Smooth muscle cell (in vitro differentiated cells): ENCODE measurements around the gene VPS4B. TPM values are rescaled to one million over a fixed set of nuclear protein-coding genes. Genes with fewer than 3 reads are reported as not detected.

ENCODE experiments used
- DNase-seq: peaks from one replicate; lab custom pipeline; 2025; ENCODE audit not compliant: unreplicated experiment; lab: John Stamatoyannopoulos, UW
- H2AFZ ChIP-seq: fragments of 200-600 bp; sonication (generic); 2 replicates; pipeline ENCODE4 v1.6.0; 2016; ENCODE audit warnings: antibody characterized with exemption, low read depth, mild to moderate bottlenecking
- H3F3A ChIP-seq: fragments of 200-600 bp; sonication (generic); 2 replicates; pipeline ENCODE4 v1.6.0; 2017; ENCODE audit warnings: antibody characterized with exemption, low read depth
- H3K27ac ChIP-seq: fragments of 200-600 bp; sonication (generic); 2 replicates; pipeline ENCODE4 v1.5.1; 2016; ENCODE audit warnings: low read depth, mild to moderate bottlenecking
- H3K27me3 ChIP-seq: fragments of 200-600 bp; sonication (generic); 2 replicates; pipeline ENCODE4 v1.6.1; 2016; ENCODE audit warnings: low read depth, mild to moderate bottlenecking
- H3K36me3 ChIP-seq: fragments of 200-600 bp; sonication (generic); 2 replicates; pipeline ENCODE4 v1.5.1; 2016; ENCODE audit warnings: low read depth
- H3K4me1 ChIP-seq: fragments of 200-600 bp; sonication (generic); 2 replicates; pipeline ENCODE4 v1.5.1; 2016; ENCODE audit warnings: low read depth
- H3K4me2 ChIP-seq: fragments of 200-600 bp; sonication (generic); 2 replicates; pipeline ENCODE4 v1.6.0; 2016; ENCODE audit warnings: mild to moderate bottlenecking
- H3K4me3 ChIP-seq: fragments of 200-600 bp; sonication (generic); 2 replicates; pipeline ENCODE4 v1.5.1; 2016; ENCODE audit warnings: mild to moderate bottlenecking
- H3K79me2 ChIP-seq: fragments of 200-600 bp; sonication (generic); 2 replicates; pipeline ENCODE4 v1.6.0; 2016; ENCODE audit warnings: low read depth, mild to moderate bottlenecking
- H3K9ac ChIP-seq: fragments of 200-600 bp; sonication (generic); 2 replicates; pipeline ENCODE4 v1.6.0; 2016; ENCODE audit warnings: low read depth
- H3K9me3 ChIP-seq: fragments of 200-600 bp; sonication (generic); replicated peaks from 2 replicates; pipeline ENCODE4 v1.5.1; 2016; ENCODE audit warnings: low read depth
- H4K20me1 ChIP-seq: fragments of 200-600 bp; sonication (generic); 2 replicates; pipeline ENCODE4 v1.6.0; 2016; ENCODE audit warnings: low read depth
- CTCF ChIP-seq: fragments of 200-600 bp; sonication (generic); IDR thresholded peaks from 2 replicates; pipeline ENCODE4 v1.5.1; 2017; ENCODE audit warnings: borderline replicate concordance, mild to moderate bottlenecking, antibody characterized with exemption; ENCODE audit not compliant: insufficient read depth, poor library complexity, severe bottlenecking
- WGBS: methylation state at CpG from one replicate; pipeline ENCODE4 v1.1.7; 2016; ENCODE audit warnings: low lambda C conversion rate; 5-methylcytosine and 5-hydroxymethylcytosine counted together
- polyA plus RNA-seq: library from polyadenylated mRNA; unstranded; fragments of >200 nt; fragmentation: Nextera tagmentation; extraction: Ambion mirVana; gene quantifications from 2 replicates; pipeline ENCODE4 v1.2.1, GENCODE V29; 2016
- total RNA-seq: library from RNA; depleted of rRNA; stranded (reverse); fragments of >200 nt; gene quantifications from 2 replicates; pipeline ENCODE4 v1.2.3, GENCODE V29; 2014

Gene VPS4B
- total and polyA plus RNA-seq, 2 experiments from 2014 or later = 21.3 to 37.4 TPM

GRCh38 chr18:63342206-63342605, 80.1 kb downstream of the VPS4B start:
- H3K9ac ChIP-seq = no peak overlapping the region
- peaks cover 8% of the 10 kb centered on the region for H3K36me3 ChIP-seq
- H3K27ac ChIP-seq = no peak overlapping the region
- peak; percentile 36 for TF ChIP-seq CTCF
- no peaks in the 10 kb centered on the region for H3K4me1 ChIP-seq
- H3K27me3 ChIP-seq = no peaks in the 10 kb centered on the region
- H3F3A ChIP-seq = no peaks in the 10 kb centered on the region
- no peaks in the 10 kb centered on the region for H3K79me2 ChIP-seq
- no peak overlapping the region for H3K4me3 ChIP-seq
- no peaks in the 10 kb centered on the region for H3K9me3 ChIP-seq
- H4K20me1 ChIP-seq = peaks cover 9% of the 10 kb centered on the region
- no peak overlapping the region for H3K4me2 ChIP-seq
- no peak for DNase-seq
- WGBS = 43% methylated on average over 5 of the region's 5 CpGs
- no peak overlapping the region for H2AFZ ChIP-seq

- no peak for DNase-seq
- no peak overlapping the region for H3K4me3 ChIP-seq
- peaks cover 4% of the 10 kb centered on the region for H4K20me1 ChIP-seq
- no peaks in the 10 kb centered on the region for H3K27me3 ChIP-seq
- H3K79me2 ChIP-seq = no peaks in the 10 kb centered on the region
- no peak overlapping the region for H3K9ac ChIP-seq
- no peaks in the 10 kb centered on the region for H3K4me1 ChIP-seq
- H3K27ac ChIP-seq = no peak overlapping the region
- H3K9me3 ChIP-seq = no peaks in the 10 kb centered on the region
- no peaks in the 10 kb centered on the region for H3F3A ChIP-seq
- no peak overlapping the region for H2AFZ ChIP-seq
- H3K36me3 ChIP-seq = peaks cover 8% of the 10 kb centered on the region
- no peak overlapping the region for H3K4me2 ChIP-seq
- WGBS = 44% methylated on average over 4 of the region's 4 CpGs
- peak; percentile 51 for TF ChIP-seq CTCF
Observed at GRCh38 chr18:63339920-63340484, 82.3 kb downstream of the VPS4B start.

Other genes with a start within 250 kb of the VPS4B start
- gene BCL2, start 102.7 kb downstream of the VPS4B start, total RNA-seq = 0.85 and 0.94 TPM in 2 replicates
- gene BCL2, start 102.7 kb downstream of the VPS4B start, polyA plus RNA-seq = 0.50 TPM in 1 of 2 replicates, not detected in the other
- gene KDSR, start 55.3 kb downstream of the VPS4B start, total RNA-seq = 33.3 and 34.5 TPM in 2 replicates
- gene KDSR, start 55.3 kb downstream of the VPS4B start, polyA plus RNA-seq = 39.2 and 47.4 TPM in 2 replicates
- gene SERPINB5, start 54.5 kb upstream of the VPS4B start, total RNA-seq = 26.8 and 32.5 TPM in 2 replicates
- 7.6 and 18.3 TPM in 2 replicates for gene SERPINB5, start 54.5 kb upstream of the VPS4B start, polyA plus RNA-seq
- gene SERPINB12, start 119.9 kb upstream of the VPS4B start, total RNA-seq = 16.4 and 17.0 TPM in 2 replicates
- gene SERPINB12, start 119.9 kb upstream of the VPS4B start, polyA plus RNA-seq = 0.27 and 1.3 TPM in 2 replicates
- 103 and 107 TPM in 2 replicates for gene SERPINB13, start 164.9 kb upstream of the VPS4B start, total RNA-seq
- 12.5 and 18.6 TPM in 2 replicates for gene SERPINB13, start 164.9 kb upstream of the VPS4B start, polyA plus RNA-seq
- 11.1 and 14.8 TPM in 2 replicates for gene SERPINB4, start 221.8 kb upstream of the VPS4B start, total RNA-seq
- gene SERPINB4, start 221.8 kb upstream of the VPS4B start, polyA plus RNA-seq = 0.46 and 1.7 TPM in 2 replicates
- 142 and 148 TPM in 2 replicates for gene SERPINB3, start 239.4 kb upstream of the VPS4B start, total RNA-seq
- 17.5 and 44.0 TPM in 2 replicates for gene SERPINB3, start 239.4 kb upstream of the VPS4B start, polyA plus RNA-seq